Endothelial cell of hepatic sinusoid (primary cell): ENCODE results near the gene IQGAP1.
"Not testable (repeated sequence)": the region's sequence is repeated elsewhere in the genome, so short reads cannot be mapped to it uniquely, and the experiment has no call there.

Experiments used
- in situ Hi-C: cut with HindIII; loops from 2 replicates; pipeline ENCODE4 v1.10.0; 2017; ENCODE audit warnings: low sequenced_read_pairs

The IQGAP1 gene

DNA sequence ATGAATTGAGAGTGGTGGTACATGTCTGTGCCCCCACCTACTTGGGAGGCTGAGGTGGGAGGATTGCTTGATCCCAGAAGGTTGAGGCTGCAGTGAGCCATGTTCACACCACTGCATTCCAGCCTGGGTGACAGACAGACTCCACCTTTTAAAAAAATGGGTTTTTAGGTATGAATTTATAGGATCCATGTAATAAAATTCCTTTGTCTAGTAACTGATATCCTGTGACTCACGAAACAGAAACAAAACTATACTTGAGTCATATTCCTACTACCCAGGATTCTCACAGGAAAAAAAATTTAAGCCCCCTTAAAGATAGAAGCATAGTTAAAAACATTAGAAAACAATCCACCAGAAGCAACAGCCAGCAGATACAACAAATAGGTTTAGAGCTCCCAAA lies 131.6 kb downstream of the IQGAP1 start:
- in situ Hi-C loops = no loop called here

DNA sequence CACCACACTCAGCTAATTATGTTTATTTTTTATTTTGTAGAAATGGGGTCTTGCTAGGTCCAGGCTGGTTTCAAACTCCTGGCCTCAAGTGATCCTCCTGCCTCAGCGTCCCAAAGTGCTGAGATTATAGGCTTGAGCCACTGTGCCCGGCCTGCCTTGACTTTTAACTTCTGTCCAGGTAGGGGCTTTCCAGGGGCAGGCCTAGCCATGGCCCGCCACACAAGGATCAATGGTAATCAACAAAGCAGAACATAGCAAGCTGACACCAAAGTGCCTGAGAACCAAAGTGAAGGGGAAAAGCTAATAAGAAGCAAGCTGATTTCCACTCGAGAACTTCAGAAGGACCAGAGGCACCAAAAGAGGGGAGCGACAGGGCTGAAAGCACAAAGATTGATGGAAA lies 132.3 kb downstream of the IQGAP1 start:
- in situ Hi-C loops = no loop called here

GRCh38 chr15:90523373-90523772 lies 135.3 kb downstream of the IQGAP1 start:
- in situ Hi-C loops = no loop called here

DNA sequence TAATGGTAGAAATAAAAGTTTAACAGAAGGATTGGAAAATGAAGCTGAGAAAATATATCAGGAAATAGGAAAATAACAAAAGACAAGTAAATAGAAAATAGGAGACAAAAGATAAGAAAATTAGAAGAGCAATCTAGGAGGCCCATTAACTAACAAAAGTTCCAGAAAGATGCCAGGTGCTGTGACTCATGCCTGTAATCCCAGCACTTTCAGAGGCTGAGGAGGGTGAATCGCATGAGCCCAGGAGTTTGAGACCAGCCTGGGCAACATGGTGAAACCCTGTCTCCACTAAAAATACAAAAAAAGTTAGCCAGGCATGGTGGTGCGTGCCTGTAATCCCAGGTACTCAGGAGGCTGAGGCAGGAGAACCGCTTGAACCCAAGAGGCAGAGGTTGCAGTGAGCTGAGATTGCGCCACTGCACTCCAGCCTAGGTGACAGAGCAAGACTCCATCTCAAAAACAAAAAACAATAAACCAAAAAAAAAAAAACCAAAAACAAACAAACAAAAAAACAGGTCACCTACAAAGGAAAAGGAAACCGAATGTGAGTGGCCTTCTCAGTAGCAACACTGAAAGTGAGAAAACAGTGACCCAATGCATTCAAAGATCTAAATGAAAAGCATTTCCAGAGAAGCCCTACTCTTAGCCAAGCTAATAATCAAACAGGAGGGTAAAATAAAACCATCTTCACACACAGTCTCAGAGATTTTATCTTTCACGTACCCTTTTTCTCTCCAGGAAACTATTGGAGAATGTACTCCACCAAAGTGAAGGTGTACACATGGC lies 136.2 kb downstream of the IQGAP1 start:
- in situ Hi-C loops = not testable (repeated sequence)

- in situ Hi-C loops = no loop called here
Measured at GRCh38 chr15:90529011-90529370, 140.9 kb downstream of the IQGAP1 start.

- in situ Hi-C loops = no loop called here
Measured at GRCh38 chr15:90529371-90530249, 141.6 kb downstream of the IQGAP1 start, which contains the start of gene CRTC3. Gene CRTC3 (plus strand): TSS chr15:90529923. CDS start chr15:90530072, 149 bp downstream.

DNA sequence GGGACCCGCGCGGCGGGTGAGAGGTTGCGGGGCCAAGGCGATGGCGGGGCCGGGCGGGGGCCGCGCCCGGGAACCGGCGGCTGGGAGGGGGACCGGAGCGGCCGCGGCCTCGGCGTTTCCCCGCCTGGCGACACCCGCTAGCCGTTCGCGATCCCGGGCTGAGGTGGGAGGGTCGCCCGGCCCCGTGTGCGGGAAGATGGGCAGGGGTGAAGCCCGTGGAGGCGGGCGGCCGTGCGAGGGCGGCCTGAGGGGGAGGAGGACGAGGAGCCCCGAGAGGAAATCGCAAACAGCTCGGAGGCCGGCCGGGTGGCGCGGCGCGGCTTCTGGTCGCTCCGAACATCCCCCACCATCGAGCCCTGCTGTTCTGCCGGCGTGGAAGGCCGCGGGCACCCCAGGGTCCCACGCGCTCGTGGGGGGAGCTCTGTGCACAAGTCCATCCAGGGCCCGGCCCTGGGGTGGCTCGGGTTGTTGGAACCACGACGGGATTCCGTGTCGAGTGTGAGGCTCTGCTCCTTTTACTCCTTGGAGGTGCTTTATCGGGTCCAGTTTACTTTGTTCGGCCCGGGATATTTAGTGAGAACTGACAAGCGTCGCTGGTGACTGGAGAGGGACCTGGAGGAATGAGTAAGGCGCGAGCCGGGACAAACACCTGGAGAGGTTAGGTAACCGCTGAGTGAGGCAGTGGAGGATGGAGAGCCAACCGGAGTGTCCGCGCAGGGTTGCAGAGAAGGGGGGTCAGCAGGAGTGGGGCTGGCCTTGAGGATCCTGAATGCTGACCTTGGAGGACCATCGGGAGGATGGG lies 142.4 kb downstream of the IQGAP1 start:
- in situ Hi-C loops = no loop called here

GRCh38 chr15:90531147-90531546 lies 143.1 kb downstream of the IQGAP1 start:
- in situ Hi-C loops = no loop called here

GRCh38 chr15:90535254-90535653 lies 147.2 kb downstream of the IQGAP1 start:
- in situ Hi-C loops = no loop called here

DNA sequence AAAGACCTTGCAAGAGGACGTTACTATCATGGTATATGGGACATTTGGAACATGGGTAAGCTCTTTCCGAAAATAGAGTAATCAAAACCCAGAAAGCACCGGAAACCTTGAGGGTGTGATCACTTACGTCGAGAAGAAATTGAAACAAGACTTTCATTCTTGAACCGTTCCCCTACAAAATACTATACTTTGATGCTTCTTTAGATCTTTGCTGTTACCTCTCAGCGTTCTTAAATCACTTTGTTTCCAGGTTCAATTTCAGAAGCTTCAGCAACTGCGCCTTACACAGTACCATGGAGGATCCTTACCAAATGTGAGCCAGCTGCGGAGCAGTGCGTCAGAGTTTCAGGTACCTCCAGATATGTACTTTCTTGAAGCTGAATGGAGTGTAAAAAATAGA lies 151.7 kb downstream of the IQGAP1 start:
- in situ Hi-C loops = no loop called here

- in situ Hi-C loops = no loop called here
Measured at GRCh38 chr15:90540768-90541167, 152.7 kb downstream of the IQGAP1 start.

DNA sequence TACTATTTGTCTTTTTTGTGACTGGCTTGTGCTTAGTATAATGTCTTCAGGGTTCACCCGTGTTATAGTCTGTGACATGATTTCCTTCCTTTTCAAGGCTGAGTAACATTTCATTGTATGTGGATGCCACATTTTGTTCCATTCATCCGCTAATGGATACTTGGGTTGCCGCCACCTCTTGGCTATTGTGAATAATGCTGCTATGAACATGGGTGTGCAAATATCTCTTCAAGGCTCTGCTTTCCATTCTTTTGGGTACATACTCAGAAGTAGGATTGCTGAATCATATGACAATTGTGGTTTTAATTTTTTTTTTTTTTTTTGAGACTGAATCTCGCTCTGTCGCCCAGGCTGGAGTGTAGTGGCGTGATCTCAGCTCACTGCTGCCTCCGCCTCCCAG lies 157.1 kb downstream of the IQGAP1 start:
- in situ Hi-C loops = no loop called here

DNA sequence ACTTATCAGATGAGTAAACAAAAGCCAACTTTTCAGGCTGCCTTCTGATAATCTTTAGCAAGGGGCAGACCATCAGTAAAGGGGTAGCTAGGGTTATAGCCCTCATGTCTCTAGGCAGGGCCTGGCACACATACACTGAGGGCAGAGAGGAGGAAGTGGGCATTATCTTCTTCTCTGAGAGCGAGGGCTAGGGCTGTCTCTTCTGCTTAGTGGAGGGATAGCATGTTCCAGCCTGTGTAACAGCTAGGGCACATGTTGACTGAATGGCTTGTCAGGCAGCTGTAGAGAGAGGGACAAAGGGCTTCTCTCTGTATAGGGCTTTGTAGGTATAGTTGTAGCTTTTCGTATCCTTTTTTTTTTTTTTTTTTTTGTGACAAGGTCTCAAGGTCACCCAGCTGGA lies 159.5 kb downstream of the IQGAP1 start:
- in situ Hi-C loops = no loop called here

DNA sequence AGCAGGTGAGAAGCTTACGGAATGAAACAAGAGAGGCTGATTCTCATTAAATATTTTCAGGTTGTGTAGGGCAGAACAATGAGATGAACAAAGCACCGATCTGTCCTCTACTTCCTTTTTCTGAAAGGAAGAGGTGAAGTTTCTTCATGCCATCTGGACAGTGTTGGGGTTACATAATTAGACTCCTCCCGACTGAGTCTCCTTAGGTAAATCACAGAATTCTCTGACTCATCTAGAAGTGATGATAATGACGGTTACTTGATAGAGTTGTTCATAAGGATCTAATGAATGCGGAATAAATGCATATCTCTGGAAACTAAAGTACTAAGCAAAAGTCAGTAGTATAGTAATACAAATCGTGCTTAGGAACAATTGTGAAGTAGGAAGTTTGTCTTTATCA lies 162.9 kb downstream of the IQGAP1 start:
- in situ Hi-C loops = no loop called here
